ENCODE data around the gene INTU. TPM values are rescaled to one million over a fixed set of nuclear protein-coding genes. Genes with fewer than 3 reads are reported as not detected.

The INTU gene
- total RNA-seq, 4 donors from 2014 or later, result 5.9 to 8.7 (median 7.1) TPM

- H3K36me3 ChIP-seq, result peaks cover 0 to 44% (median 16%) of the 10 kb centered on the region in 4 donors
- H3K9me3 ChIP-seq, result no peaks in the 10 kb centered on the region
- DNase-seq (ENCODE audit: extremely low spot score), result no peak
- no peak overlapping the region for H3K4me3 ChIP-seq
- no peak overlapping the region for H3K27ac ChIP-seq (replicated peaks in 1 of 4)
- TF ChIP-seq CTCF (IDR thresholded peaks at IDR 0.05), result no peak
- TF ChIP-seq POLR2A (IDR thresholded peaks at IDR 0.05; ENCODE audit: low read depth), result no peak
- no peak for TF ChIP-seq EP300 (IDR thresholded peaks at IDR 0.05)
- TF ChIP-seq POLR2AphosphoS5 (IDR thresholded peaks at IDR 0.05), result no peak
- 78% methylated on average over 3 of the region's 3 CpGs for WGBS
- no peaks in the 10 kb centered on the region for H3K27me3 ChIP-seq
- intact Hi-C loops (cut with DNase I), result no loop called here
- H3K4me1 ChIP-seq, result peaks cover 0 to 4% (median 0%) of the 10 kb centered on the region in 4 donors
Measured at GRCh38 chr4:127709456-127709855, 76.7 kb downstream of the INTU start.

- H3K27me3 ChIP-seq, result no peaks in the 10 kb centered on the region
- 96% methylated on average over 64 of the region's 64 CpGs for WGBS
- H3K27ac ChIP-seq (replicated peaks in 1 of 4), result no peak within 1 kb of the TSS
- DNase-seq (ENCODE audit: extremely low spot score), result no peak
- no peaks in the 10 kb centered on the region for H3K36me3 ChIP-seq
- intact Hi-C loops (cut with DNase I), result no loop called here
- TF ChIP-seq POLR2A (IDR thresholded peaks at IDR 0.05; ENCODE audit: low read depth) (no peak), POLR2AphosphoS5 (IDR thresholded peaks at IDR 0.05) (no peak), EP300 (IDR thresholded peaks at IDR 0.05) (no peak), CTCF (IDR thresholded peaks at IDR 0.05) (no peak)
- no peaks in the 10 kb centered on the region for H3K4me1 ChIP-seq
- H3K9me3 ChIP-seq, result no peaks in the 10 kb centered on the region
- no peak within 1 kb of the TSS for H3K4me3 ChIP-seq
Measured at GRCh38 chr4:127730142-127730913, 97.6 kb downstream of the INTU start, which contains the start of gene SLC25A31. Gene SLC25A31, plus strand, starts transcription at chr4:127730400. Its CDS starts 146 bp downstream, at chr4:127730546.

- Histone ChIP-seq H3K36me3 (no peaks in the 10 kb centered on the region), H3K4me3 (no peak overlapping the region), H3K27me3 (no peaks in the 10 kb centered on the region), H3K4me1 (no peaks in the 10 kb centered on the region), H3K27ac (replicated peaks in 1 of 4) (no peak overlapping the region), H3K9me3 (no peaks in the 10 kb centered on the region)
- no peak for DNase-seq (ENCODE audit: extremely low spot score)
- intact Hi-C loops (cut with DNase I), result no loop called here
- 95% methylated on average over 19 of the region's 19 CpGs for WGBS
- TF ChIP-seq POLR2A (IDR thresholded peaks at IDR 0.05; ENCODE audit: low read depth), result no peak
- TF ChIP-seq POLR2AphosphoS5 (IDR thresholded peaks at IDR 0.05), result no peak
- TF ChIP-seq EP300 (IDR thresholded peaks at IDR 0.05), result no peak
- no peak for TF ChIP-seq CTCF (IDR thresholded peaks at IDR 0.05)
Measured at GRCh38 chr4:127731406-127731805, 98.6 kb downstream of the INTU start.

GRCh38 chr4:127732623-127733328 lies 100.0 kb downstream of the INTU start:
- DNase-seq (ENCODE audit: extremely low spot score), result no peak
- H3K9me3 ChIP-seq, result no peaks in the 10 kb centered on the region
- H3K27me3 ChIP-seq, result no peaks in the 10 kb centered on the region
- H3K27ac ChIP-seq (replicated peaks in 1 of 4), result no peak overlapping the region
- TF ChIP-seq CTCF (IDR thresholded peaks at IDR 0.05) (peak; percentile 57 to 65 (median 64)), EP300 (IDR thresholded peaks at IDR 0.05) (no peak)
- intact Hi-C loops (cut with DNase I), result loop anchor here (2.0 kb wide), 1 partner anchor 128 kb away; no protein-coding TSS in a partner anchor
- no peak overlapping the region for H3K4me3 ChIP-seq
- no peaks in the 10 kb centered on the region for H3K36me3 ChIP-seq
- WGBS, result 18% methylated on average over 8 of the region's 8 CpGs
- H3K4me1 ChIP-seq, result no peaks in the 10 kb centered on the region
